IPS-NIHi7 (cell line): ENCODE data around the gene LIPC.

Source experiments
- DNase-seq: peaks from one replicate; pipeline ENCODE4 v3.0.0; 2012; ENCODE audit warnings: mixed read lengths; ENCODE audit errors: extremely low spot score

LIPC gene

DNA sequence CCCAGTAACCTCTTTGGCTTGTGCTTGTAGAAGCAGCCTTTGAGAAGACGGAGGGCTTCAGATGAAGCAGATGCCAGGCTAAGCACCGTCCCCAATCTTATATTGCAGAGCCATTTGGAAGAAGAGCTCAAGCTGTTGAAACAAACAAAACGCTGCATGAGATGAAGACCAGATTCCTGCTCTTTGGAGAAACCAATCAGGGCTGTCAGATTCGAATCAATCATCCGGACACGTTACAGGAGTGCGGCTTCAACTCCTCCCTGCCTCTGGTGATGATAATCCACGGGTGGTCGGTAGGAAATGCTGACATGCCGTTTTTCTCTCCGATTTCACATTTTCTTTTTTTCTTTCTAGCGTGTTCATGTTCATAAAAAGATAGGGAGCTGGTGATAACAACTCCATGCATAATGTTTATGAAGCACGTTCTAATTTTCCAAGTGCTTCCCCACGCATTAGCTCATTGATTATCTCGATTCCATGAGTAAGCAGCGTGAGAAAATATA lies 106.5 kb downstream of the LIPC start:
- no peak for DNase-seq

DNA sequence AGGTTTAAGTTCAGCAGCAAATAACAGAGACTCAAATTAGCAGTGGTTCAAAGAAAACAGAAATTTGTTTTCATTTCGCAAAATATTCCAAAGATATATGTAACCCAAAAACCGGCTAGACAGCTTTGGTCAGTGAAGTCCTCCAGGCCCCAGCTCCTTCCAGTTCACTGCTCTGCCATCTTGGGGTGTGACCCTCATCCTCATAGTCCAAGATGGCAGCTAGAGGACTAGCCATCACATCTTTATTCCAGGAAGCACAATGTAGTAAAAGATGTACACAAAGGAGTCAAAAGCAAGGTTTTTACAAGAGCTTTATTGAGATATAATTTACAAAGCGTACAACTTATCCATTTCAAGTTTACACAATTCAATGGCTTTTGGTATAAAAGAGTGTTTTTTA lies 107.1 kb downstream of the LIPC start:
- no peak for DNase-seq

DNA sequence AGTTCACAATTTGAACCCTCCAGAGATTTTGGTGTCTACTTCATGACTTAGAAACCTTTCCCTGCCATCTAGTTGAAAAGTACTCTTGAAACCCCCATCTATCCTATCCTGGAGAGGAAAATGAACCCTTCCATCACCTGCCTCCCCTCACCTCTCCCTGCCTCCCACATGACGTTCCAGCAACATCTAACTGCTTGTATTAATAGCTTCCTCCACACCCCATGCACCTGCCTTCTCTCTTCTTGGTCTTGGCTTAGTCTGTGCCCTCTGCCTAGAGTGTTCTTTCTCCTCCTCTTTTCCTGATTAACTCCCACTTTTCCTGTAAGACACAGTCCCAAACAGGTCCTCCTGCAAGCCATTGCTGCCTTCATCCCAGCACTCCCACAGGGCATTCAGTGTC lies 107.8 kb downstream of the LIPC start:
- DNase-seq = no peak

DNA sequence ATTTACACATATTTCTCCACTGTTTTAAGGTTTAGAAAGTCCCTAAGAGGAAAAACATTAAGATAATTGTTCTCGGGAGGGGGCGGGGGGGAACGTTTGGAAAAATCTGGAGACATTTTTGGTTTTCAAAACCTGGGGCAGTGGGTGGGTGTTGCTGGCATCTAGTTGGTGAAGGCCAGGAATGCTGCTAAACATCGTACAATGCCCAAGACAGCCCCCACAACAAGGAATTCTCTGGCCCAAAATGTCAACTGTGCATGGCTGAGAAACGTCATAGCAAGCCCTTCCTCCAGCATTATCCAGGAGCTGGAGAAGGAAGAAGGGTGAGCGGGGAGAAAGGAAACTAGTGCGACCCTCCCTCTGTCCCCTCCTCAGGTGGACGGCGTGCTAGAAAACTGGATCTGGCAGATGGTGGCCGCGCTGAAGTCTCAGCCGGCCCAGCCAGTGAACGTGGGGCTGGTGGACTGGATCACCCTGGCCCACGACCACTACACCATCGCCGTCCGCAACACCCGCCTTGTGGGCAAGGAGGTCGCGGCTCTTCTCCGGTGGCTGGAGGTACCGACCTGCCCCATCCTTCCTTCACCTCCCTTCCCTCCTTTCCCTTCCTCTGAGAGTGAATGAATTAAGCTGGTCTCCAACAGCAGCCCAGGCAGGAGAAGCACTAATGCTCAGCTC lies 109.8 kb downstream of the LIPC start:
- DNase-seq = no peak

DNA sequence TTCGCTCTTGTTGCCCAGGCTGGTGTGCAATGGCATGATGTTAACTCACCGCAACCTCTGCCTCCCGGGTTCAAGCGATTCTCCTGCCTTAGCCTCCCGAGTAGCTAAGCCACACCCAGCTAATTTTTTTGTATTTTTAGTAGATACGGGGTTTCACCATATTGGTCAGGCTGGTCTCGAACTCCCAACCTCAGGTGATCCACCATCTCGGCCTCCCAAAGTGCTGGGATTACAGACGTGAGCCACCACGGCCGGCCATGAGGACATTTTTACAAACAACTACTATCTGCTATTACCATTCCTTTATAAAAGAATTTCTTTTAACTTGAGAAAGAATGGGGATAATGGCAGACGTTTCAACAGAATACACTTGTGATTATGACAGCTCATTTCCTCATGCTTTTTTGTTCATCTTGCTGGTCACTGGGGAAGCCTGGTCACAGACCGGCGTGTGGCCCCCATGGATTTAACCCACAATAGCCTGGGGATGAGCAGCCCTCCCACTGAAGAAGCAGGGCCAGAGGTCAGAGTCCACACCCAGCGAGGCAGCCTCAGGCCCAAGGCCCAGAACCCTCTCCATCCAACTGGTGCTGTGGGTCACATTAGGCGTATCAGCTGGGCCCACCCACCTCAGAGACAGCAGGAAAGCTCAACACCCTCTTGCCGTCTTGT lies 112.0 kb downstream of the LIPC start:
- DNase-seq = no peak

DNA sequence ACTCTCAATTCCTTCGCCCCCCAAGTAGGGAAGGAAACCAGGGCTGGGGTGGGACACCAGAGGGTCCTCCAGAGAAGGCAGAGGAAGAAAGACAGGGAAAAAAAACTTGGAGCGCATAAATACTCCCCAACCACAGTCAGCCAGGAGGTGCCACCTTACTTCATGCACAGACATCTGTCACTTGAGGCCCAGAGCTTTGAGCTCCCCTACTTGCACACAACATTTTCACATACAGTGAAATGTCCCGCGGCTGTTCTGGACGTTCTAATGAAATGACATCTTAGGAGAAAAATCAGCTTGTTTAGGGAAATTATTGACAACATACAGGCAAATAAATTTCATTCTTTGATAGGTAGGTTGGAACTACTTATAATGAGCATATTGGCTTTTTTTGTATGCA lies 113.0 kb downstream of the LIPC start:
- no peak for DNase-seq

DNA sequence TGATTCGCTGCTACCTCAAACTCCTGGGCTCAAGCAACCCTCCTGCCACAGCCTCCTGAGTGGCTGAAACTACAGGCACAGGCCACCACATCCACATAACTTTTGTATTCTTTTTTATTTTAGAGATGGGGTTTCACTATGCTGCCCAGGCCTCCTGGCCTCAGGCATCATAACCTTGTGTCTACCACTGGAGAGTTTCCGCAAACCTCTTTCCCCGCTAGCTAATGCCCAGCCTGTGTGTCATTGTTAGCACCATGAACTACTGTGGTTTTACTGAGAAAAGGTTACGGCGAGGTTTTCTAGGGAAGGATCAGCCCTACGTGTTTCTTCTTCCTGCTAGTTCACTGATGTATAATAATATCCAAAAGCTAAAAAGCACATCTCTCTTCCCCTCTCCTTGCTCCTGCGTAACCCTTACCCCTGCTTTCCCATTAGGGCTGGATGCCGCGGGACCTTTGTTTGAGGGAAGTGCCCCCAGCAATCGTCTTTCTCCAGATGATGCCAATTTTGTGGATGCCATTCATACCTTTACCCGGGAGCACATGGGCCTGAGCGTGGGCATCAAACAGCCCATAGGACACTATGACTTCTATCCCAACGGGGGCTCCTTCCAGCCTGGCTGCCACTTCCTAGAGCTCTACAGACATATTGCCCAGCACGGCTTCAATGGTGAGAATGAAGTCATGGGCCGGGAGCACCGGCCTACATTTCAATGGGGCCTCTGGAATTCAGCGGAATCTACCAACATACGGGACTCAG lies 113.7 kb downstream of the LIPC start:
- DNase-seq = no peak

DNA sequence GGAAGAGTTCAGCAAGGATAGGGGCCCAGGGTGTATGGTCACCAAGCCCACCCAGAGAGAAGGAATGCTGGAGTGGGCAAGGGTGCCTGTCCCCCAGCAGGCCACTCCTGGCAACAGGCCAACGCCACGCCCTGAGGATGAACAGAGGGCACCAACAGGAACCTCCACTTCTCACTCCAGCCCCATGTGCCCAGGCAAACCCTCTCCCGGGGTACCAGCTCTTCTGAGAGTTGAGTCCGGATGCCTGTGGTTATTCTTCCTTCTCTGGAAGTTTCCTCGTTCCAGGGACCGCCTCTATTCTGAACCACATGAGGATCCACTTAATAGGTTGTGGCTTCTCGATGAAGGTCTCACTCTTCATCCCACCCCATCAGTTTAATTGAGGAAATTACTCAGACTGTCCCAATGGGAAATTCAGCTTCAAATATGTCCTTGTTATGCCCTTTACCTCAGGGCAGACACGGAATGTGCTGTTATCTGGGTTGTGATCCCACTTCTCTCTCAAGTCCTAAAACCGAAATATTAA lies 114.3 kb downstream of the LIPC start:
- no peak for DNase-seq

DNA sequence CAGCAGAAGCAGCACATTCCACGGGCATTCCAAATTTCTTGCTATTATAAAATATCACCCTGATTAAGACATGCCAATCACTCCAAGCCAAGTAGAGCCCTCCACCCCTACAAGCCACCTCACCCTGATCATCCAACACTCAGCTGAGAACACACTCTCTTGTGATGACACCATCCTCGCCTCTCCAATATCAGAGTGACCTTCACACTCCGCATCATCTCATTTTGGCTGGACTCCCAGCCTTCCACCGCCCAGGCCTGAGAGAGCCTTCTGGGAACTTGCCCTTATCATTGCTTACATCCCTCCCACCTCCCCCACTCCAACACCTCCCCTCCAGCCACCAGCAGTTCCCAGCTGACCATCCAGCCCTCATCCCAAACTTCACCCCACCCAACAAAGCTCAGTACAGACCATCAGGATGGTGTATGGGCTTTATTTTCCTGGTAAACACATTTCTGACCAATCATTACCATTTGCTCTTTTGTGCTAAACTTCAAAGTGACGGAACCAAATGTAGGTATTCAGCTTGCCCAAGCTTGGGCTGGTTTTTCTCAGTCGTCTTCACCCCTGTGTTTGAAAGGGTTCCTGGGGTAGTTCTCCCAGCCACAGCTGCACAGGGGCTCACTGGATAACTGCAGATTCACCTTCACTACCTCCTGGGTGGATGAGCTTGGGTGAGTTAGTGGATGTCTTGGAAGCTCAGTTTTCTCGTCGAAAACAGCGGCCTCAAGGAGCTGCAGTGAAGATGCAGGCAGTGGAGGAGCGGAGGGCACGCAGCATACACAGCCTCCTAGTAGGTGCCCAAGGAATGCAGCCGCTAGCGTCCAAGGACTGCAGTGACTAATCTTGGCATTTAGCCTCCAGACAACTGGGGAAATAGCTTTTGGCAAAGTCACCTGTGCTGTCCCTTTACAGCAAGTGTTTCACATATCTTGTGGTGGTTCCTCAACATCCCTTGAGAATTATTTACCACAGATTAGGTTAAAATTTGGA lies 115.1 kb downstream of the LIPC start:
- DNase-seq = no peak

DNA sequence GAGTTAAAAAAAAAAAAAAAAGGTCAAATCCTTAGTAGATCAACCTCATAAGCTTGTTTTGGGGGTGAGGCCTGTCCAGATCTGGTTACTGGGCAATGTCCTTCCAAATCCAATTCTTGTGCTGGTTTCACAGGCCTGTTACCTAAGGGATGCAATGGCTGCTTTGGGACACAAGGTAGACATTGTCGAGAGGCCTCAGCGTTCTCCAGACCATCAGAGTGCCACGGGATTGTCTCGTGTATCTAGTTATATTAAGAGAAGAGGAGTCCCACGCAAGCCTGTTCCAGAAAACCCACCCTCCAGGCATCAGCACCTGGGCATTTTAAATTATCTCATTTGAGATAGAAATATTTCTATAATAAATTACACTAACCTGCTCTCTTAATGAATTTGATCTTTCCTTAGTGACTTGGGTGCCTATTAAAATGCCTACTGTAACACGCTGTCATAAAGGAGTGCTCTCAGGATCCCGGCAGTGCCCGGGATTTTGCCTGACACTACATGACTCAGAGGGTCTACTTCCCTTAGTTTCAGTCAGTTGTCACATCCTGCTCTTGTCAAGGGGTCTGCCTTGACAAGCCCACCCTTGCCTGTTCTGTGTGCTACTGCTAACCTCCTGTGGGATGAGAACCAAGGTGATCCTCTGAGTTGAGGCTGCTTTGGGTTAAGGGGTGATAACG lies 116.0 kb downstream of the LIPC start:
- no peak for DNase-seq

DNA sequence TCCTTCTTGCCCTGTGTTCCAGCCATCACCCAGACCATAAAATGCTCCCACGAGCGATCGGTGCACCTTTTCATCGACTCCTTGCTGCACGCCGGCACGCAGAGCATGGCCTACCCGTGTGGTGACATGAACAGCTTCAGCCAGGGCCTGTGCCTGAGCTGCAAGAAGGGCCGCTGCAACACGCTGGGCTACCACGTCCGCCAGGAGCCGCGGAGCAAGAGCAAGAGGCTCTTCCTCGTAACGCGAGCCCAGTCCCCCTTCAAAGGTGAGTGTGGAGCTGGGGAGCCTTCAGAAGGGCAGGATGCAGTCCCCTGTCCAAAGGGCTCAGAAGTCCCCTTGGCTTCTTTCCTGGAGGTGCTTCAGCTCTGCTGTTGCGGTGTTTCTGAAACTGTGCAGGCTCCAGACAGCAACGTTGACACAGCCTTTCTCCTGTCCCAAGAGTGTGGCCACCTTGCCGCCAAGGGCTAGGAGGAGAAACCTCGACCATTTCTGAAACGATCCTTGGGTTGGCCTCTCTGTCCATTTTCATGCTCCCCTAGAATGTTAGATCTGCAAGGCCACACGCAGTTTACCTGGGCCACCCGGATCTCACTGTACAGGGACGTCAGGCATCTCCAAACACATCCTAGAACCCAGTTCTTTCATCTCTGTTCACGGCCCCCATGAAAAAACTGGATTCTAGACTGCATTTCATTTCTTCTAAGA lies 116.7 kb downstream of the LIPC start:
- no peak for DNase-seq

DNA sequence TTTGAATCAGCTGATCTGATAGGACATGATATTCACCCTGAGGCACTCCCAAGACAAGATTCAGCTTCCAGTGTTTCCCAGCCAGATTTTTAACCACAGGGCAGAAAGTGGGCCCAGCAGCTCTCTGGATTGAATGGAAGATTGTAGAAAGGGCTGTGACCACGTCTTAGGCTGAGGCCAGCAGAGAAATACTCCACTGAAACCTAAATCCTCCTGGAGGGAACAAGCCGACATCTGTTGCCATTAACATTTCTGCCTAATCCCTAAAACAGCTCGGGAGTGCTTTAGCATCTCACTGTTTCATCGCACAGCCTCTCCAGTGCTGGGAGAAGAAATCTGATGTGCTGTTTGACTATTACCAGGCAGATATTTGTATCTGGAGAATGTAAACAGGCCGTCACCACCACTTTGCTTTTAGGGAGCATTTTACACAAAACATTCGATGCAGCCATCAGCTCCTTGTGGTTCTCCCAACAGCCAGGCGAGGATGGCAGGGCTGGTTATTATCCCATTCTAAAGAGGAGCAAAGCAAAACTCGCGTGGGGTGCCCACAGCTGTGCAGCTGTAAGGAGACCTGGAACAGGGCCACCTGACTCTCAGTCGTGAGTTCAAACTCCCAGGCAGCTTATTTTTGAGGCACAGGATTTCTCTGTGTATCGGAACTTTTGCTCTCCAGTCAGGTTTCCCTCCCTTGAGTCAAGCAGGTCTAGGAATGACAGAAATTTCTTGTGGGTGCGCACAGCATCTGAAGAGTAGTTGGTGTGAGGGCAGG lies 117.4 kb downstream of the LIPC start:
- no peak for DNase-seq

DNA sequence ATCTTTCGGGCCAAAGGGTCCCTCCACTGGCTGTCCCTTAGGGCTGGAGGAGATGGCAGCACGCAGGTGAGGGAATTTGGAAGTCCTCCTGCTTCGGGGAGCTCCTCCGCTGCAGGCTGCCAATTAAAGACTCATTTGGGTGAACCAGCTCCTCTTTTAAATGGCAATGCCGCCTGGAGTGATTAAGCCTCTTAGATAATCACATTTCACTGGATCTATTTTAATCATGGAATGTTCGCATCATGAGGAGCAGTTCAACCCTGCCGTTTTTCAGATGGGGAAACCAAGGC lies 117.9 kb downstream of the LIPC start:
- no peak for DNase-seq

DNA sequence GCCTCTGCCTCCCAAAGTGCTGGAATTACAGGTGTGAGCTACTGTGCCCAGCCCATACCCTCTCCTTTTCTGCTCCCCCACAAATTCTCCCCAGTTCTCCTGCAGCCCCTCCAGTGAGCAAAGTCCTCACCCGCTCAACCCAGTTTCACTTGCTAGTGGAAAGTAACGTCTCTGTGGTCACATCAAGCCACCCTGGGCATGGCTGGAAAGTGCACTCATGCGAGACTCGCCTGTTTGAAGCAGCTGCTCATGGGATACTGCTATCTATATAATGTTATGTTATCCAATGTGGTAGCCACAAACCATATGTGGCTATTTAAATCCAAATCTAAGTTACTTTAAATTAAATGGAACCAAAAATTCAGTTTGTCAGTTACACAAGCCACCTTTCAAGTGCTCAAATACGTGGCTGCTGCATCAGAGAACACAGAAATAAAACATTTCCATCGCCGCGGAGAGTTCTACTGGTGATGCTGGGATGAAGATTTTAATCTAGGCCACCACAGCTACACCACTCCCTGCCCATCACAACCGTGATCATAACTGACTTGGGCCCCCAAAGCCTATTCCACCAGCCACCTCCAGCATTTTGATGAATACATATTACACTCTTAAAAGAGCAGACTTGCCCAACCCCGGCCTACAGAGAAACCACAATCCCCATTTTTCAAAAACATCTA lies 119.4 kb downstream of the LIPC start:
- DNase-seq = no peak

DNA sequence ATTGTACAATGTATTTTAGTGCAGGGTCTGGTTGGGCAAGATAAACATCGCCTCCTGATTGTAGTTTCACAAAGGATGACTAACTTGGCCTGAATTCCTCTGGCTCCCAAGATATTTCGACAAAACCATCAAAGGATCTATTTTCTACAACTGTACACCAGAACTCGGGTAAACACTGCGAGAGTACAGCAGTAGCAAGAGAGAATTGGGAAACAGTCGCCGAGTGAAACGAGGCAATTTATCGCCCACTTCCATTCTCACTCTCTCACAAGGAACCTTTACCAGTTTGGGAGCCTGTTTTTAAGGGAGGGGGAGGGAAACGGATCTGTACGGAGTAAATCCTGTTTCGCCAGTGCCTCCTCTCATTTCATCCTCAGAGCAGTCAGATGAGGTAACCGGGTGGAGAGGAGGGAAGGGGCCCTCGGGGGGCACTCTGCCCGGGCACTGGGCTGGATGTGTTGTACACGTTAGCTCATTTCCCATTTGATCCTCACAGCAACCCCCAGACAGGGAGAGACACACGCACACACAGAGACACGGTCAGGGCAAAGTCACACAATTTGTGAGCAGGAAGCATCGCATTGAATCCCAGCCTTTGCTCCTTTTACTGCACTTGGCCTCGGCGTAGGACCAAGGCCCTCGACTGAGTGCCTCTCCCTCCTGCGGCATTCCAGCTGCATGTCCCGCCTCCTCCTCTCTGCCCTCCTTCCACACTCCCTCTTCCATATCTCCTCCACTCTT lies 120.1 kb downstream of the LIPC start:
- DNase-seq = no peak

DNA sequence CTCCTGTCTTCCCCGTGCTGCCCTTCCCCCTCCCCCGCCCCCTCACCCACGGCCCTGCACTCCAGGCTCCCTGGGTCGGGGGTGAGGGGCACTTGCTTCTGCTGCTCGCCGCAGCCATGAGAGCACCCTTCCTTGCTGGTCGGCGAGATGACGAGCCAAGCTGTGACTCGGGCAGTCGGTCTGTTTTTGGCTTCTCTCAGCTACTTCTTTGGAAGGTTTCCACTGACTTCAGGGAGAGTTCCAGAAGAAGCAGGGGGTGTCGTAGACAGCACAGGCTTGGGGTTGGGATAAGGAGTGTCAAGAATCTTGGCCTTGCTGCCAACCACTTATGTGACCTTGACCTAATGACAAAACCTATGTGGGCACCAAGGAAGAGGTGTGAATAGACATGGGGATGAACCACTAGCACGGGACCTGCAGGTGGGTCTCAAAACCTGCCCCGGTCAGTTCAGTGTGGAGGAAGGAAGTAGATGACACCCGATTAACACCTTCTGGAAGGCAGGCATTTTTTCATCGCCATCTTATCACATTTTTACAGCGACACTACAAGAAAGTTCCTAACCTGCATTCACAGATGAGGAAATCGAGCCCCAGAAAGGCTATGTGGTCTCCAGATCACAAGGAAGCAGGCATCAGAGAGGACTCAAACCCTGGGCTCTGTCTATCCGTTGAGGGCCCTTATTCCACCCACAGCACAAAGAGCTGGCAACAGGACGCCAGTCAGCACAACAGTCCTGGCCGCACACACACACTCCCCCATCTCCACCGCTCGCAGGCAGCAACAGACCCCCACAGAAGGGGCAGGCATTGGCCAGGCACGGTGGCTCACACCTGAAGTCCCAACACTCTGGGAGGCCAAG lies 120.9 kb downstream of the LIPC start:
- no peak for DNase-seq

DNA sequence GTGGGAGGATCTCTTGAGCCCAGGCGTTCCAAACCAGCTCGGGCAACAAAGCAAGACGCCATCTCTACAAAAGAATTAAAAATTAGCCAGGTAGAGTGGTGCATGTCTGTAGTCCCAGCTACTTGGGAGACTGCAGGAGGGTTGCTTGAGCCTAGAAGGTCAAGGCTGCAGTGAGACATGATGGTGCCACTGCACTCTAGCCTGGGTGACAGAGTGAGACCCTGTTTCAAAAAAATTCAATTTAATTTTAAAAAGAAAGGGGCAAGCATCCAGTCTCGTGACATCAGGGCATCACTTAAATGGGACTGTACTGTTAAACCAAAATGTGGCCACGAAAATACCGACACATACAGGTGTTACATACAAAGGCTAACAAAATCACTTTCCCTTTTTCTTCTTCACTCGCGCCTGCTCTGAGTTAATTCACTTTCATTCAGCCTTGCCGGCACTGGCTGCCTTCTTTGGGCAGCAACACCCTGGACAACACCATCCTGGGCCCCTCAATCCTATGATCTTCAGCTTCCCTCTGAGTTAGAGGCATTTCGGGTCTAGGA lies 121.7 kb downstream of the LIPC start:
- no peak for DNase-seq
